Tibial artery (tissue), 4 donors: ENCODE measurements around the gene COG5.

Source experiments
- DNase-seq, 2 donors: peaks; one replicate each; pipeline ENCODE4 v3.0.0-alpha.2; 2019
- H3K27ac ChIP-seq, 2 donors: fragments of 200-600 bp; sonication (generic) in 1 of 2; 1 replicate in 1 of 2; 2 replicates in 1 of 2; pipeline ENCODE4 v1.5.1; 2018 to 2019; ENCODE audit warnings: mild to moderate bottlenecking in 1 of 2
- H3K27me3 ChIP-seq, 2 donors: fragments of 200-600 bp; sonication (generic) in 1 of 2; one replicate each; pipeline versions ENCODE4 v1.5.1 to v1.6.0; 2016 to 2019
- H3K36me3 ChIP-seq, 3 donors: fragments of 200-600 bp; sonication (generic) in 2 of 3; one replicate each; pipeline ENCODE4 v1.5.1; 2016 to 2019; ENCODE audit warnings: mild to moderate bottlenecking in 2 of 3
- H3K4me1 ChIP-seq, 4 donors: fragments of 200-600 bp; sonication (generic) in 2 of 4; 1 replicate in 3 of 4; 2 replicates in 1 of 4; pipeline ENCODE4 v1.5.1; 2016 to 2019
- H3K4me3 ChIP-seq, 2 donors: fragments of 200-600 bp; sonication (generic) in 1 of 2; 1 replicate in 1 of 2; 2 replicates in 1 of 2; pipeline ENCODE4 v1.5.1; 2018 to 2019; ENCODE audit warnings: mild to moderate bottlenecking in 2 of 2
- H3K9me3 ChIP-seq, 3 donors: fragments of 200-600 bp; sonication (generic) in 1 of 3; one replicate each; pipeline ENCODE4 v1.5.1; 2016 to 2019
- CTCF ChIP-seq, 2 experiments: fragments of 200-600 bp in 1 of 2; fragments of 450-650 bp in 1 of 2; IDR thresholded peaks; one replicate each; pipeline ENCODE4 v1.5.1; 2017 to 2019; ENCODE audit warnings: antibody characterized with exemption in 2 of 2, mild to moderate bottlenecking in 1 of 2, moderate library complexity in 1 of 2
- intact Hi-C: fragments of 100-400 bp; cut with DNase I; formaldehyde crosslinking; loops from one replicate; pipeline ENCODE4 v1.15.0; 2023; ENCODE audit warnings: low total_unique reads

COG5 gene

GRCh38 chr7:107596881-107597581 is 33.3 kb upstream of the COG5 start:
- TF ChIP-seq CTCF (IDR thresholded peaks at IDR 0.05), result no peak
- DNase-seq, result no peak
- no peak overlapping the region for H3K4me3 ChIP-seq
- peak overlapping the region; percentile 63 to 72 for H3K27ac ChIP-seq
- intact Hi-C loops, result no loop called here
- H3K4me1 ChIP-seq, result peaks cover 0 to 64% (median 25%) of the 10 kb centered on the region in 4 donors
- no peaks in the 10 kb centered on the region for H3K9me3 ChIP-seq
- peaks cover 11 to 36% (median 24%) of the 10 kb centered on the region in 3 donors for H3K36me3 ChIP-seq
- H3K27me3 ChIP-seq, result no peaks in the 10 kb centered on the region

GRCh38 chr7:107594961-107595737 is 31.4 kb upstream of the COG5 start:
- intact Hi-C loops, result no loop called here
- TF ChIP-seq CTCF (IDR thresholded peaks at IDR 0.05), result no peak
- no peak for DNase-seq

GRCh38 chr7:107593025-107593410 is 29.3 kb upstream of the COG5 start:
- intact Hi-C loops, result no loop called here
- Histone ChIP-seq H3K4me1 (peaks cover 0 to 82% (median 31%) of the 10 kb centered on the region in 4 donors), H3K4me3 (no peak overlapping the region), H3K27me3 (no peaks in the 10 kb centered on the region), H3K9me3 (no peaks in the 10 kb centered on the region), H3K36me3 (peaks cover 0 to 18% (median 13%) of the 10 kb centered on the region in 3 donors), H3K27ac (peak overlapping the region; percentile 20 to 72)
- DNase-seq, result no peak
- no peak for TF ChIP-seq CTCF (IDR thresholded peaks at IDR 0.05)

More at GRCh38 chr7:107594961-107595737, 31.4 kb upstream of the COG5 start:
- Histone ChIP-seq H3K4me1 (peaks cover 0 to 70% (median 28%) of the 10 kb centered on the region in 4 donors), H3K9me3 (no peaks in the 10 kb centered on the region), H3K4me3 (peak overlapping the region in 1 of 2 donors; percentile 7), H3K27ac (peak overlapping the region; percentile 63 to 72), H3K36me3 (peaks cover 0 to 19% (median 14%) of the 10 kb centered on the region in 3 donors), H3K27me3 (no peaks in the 10 kb centered on the region)

GRCh38 chr7:107592361-107593024 is 28.8 kb upstream of the COG5 start:
- Histone ChIP-seq H3K9me3 (no peaks in the 10 kb centered on the region), H3K27me3 (no peaks in the 10 kb centered on the region), H3K4me1 (peaks cover 0 to 86% (median 33%) of the 10 kb centered on the region in 4 donors), H3K36me3 (peaks cover 0 to 13% (median 8%) of the 10 kb centered on the region in 3 donors), H3K27ac (peak overlapping the region; percentile 72 to 73), H3K4me3 (no peak overlapping the region)
- intact Hi-C loops, result no loop called here
- TF ChIP-seq CTCF (IDR thresholded peaks at IDR 0.05), result no peak
- no peak for DNase-seq

GRCh38 chr7:107591421-107591820 is 27.7 kb upstream of the COG5 start:
- Histone ChIP-seq H3K27ac (peak overlapping the region; percentile 72 to 73), H3K36me3 (peaks cover 0 to 21% (median 0%) of the 10 kb centered on the region in 3 donors), H3K4me3 (no peak overlapping the region), H3K4me1 (peaks cover 0 to 93% (median 34%) of the 10 kb centered on the region in 4 donors), H3K27me3 (no peaks in the 10 kb centered on the region), H3K9me3 (no peaks in the 10 kb centered on the region)
- intact Hi-C loops, result no loop called here
- no peak for TF ChIP-seq CTCF (IDR thresholded peaks at IDR 0.05)
- DNase-seq, result no peak
